Large intestine (tissue), 3 donors: ENCODE results near the gene IL27RA. TPM values are rescaled to one million over a fixed set of nuclear protein-coding genes. Genes with fewer than 3 reads are reported as not detected.
A peak's percentile ranks its signal among the peaks of the same experiment; 100 is the strongest.

Experiments
- DNase-seq, 2 donors: peaks; one replicate each; pipeline versions ENCODE4 v3.0.0 to v3.0.0-alpha.2; 2013
- H3K27ac ChIP-seq: one replicate; pipeline ENCODE4 v1.5.1; 2013; ENCODE audit warnings: low read length
- H3K27me3 ChIP-seq: 2 replicates; pipeline ENCODE4 v1.6.1; 2013; ENCODE audit warnings: low read length; ENCODE audit not compliant: control insufficient read depth, insufficient read depth
- H3K36me3 ChIP-seq: 2 replicates; pipeline ENCODE4 v1.6.1; 2013; ENCODE audit warnings: low read length; ENCODE audit not compliant: control insufficient read depth, insufficient read depth
- H3K4me1 ChIP-seq: one replicate; pipeline ENCODE4 v1.6.1; 2013; ENCODE audit warnings: low read length; ENCODE audit not compliant: control insufficient read depth, insufficient read depth
- H3K4me3 ChIP-seq: one replicate; pipeline ENCODE4 v1.5.1; 2013; ENCODE audit warnings: low read length
- H3K9me3 ChIP-seq: one replicate; pipeline ENCODE4 v1.6.1; 2013; ENCODE audit warnings: mild to moderate bottlenecking, low read depth, low read length, moderate library complexity; ENCODE audit not compliant: control insufficient read depth
- WGBS: methylation state at CpG from one replicate; pipeline ENCODE4 v1.1.5; 2013; ENCODE audit warnings: low lambda C conversion rate; ENCODE audit not compliant: insufficient coverage; 5-methylcytosine and 5-hydroxymethylcytosine counted together
- polyA plus RNA-seq: library from polyadenylated mRNA; unstranded; fragments of 120-200 nt; gene quantifications from one replicate; pipeline ENCODE4 v1.2.1, GENCODE V29; 2013

The IL27RA gene
- polyA plus RNA-seq, 1 donor, result 6.4 TPM

GRCh38 chr19:13998426-13998825, 33.1 kb upstream of the IL27RA start:
- H3K4me1 ChIP-seq, result peaks cover 2% of the 10 kb centered on the region
- no CpG with 5 or more reads among the region's 1 CpG for WGBS
- H3K4me3 ChIP-seq, result no peak overlapping the region
- peaks cover 21% of the 10 kb centered on the region for H3K36me3 ChIP-seq
- H3K27me3 ChIP-seq, result no peaks in the 10 kb centered on the region
- H3K9me3 ChIP-seq, result peaks cover 8% of the 10 kb centered on the region
- no peak overlapping the region for H3K27ac ChIP-seq
- DNase-seq, result no peak

DNA sequence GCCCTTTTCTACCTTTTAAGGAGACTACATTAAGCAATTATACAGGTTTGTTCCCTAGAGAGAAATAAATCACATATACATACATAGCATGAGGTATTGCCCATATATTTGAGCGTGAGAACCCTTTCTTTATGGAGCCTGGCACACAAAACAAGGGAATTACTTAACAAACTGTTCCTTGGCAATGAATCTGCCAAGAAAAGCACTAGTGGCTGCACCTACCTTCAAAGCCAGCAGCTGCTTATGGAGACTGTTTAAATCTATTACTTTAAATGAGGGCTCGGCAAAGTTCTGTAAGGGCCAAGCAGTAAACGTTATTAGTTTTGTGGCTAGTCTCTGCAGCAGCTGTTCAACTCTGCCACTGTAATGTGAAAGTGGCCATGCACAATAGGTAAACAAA, 32.5 kb upstream of the IL27RA start:
- H3K4me3 ChIP-seq, result no peak overlapping the region
- H3K4me1 ChIP-seq, result peaks cover 5% of the 10 kb centered on the region
- H3K27me3 ChIP-seq, result no peaks in the 10 kb centered on the region
- H3K27ac ChIP-seq, result no peak overlapping the region
- DNase-seq, result no peak
- WGBS, result no CpG with 5 or more reads among the region's 3 CpGs
- peaks cover 20% of the 10 kb centered on the region for H3K36me3 ChIP-seq
- H3K9me3 ChIP-seq, result peaks cover 8% of the 10 kb centered on the region

DNA sequence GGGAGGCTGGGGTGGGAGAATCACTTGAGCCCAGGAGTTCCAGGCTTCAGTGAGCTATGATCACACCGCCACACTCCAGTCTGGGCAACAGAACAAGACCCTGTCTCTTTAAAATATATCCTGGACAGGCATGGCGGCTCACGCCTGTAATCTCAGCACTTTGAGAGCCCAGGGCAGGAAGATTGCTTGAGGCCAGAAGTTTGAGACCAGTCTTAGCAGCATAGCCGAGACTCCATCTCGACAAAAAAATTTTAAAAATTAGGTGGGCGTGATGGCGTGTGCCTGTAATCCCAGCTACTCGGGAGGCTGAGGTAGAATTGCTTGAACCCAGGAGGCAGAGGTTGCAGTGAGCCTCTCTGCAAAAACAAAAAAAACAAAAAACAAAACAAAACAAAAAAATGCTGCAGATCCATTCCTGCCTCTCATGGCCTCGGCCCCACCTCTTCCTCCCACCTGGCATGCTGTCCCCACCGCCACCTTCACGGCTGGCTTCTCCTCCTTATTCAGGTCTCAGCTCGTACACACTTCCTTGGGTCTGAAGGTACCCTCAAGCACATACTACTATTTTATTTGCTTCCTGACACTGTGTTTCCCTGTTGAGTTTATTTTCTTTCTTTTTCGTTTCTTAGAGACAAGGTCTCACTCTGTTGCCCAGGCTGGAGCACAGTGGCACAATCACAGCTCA, 30.7 kb upstream of the IL27RA start:
- H3K27ac ChIP-seq, result no peak overlapping the region
- peaks cover 14% of the 10 kb centered on the region for H3K4me1 ChIP-seq
- no peak for DNase-seq
- H3K27me3 ChIP-seq, result no peaks in the 10 kb centered on the region
- peaks cover 8% of the 10 kb centered on the region for H3K9me3 ChIP-seq
- H3K36me3 ChIP-seq, result peaks cover 14% of the 10 kb centered on the region
- H3K4me3 ChIP-seq, result no peak overlapping the region
- WGBS, result 95% methylated on average over 4 of the region's 13 CpGs

GRCh38 chr19:14002571-14003250, 28.9 kb upstream of the IL27RA start:
- WGBS, result no CpG with 5 or more reads among the region's 13 CpGs
- peaks cover 8% of the 10 kb centered on the region for H3K9me3 ChIP-seq
- H3K4me1 ChIP-seq, result peaks cover 17% of the 10 kb centered on the region
- no peaks in the 10 kb centered on the region for H3K27me3 ChIP-seq
- no peak for DNase-seq
- H3K36me3 ChIP-seq, result peaks cover 5% of the 10 kb centered on the region
- no peak overlapping the region for H3K4me3 ChIP-seq
- H3K27ac ChIP-seq, result peak overlapping the region; percentile 17

GRCh38 chr19:14003251-14004055, 28.1 kb upstream of the IL27RA start:
- 82% methylated on average over 7 of the region's 10 CpGs for WGBS
- DNase-seq, result no peak
- peaks cover 8% of the 10 kb centered on the region for H3K9me3 ChIP-seq
- H3K4me3 ChIP-seq, result no peak overlapping the region
- H3K27me3 ChIP-seq, result no peaks in the 10 kb centered on the region
- H3K4me1 ChIP-seq, result peaks cover 17% of the 10 kb centered on the region
- H3K27ac ChIP-seq, result peak overlapping the region; percentile 17
- peaks cover 2% of the 10 kb centered on the region for H3K36me3 ChIP-seq

- Histone ChIP-seq H3K4me3 (peak overlapping the region; percentile 82), H3K4me1 (peaks cover 17% of the 10 kb centered on the region), H3K27ac (peak overlapping the region; percentile 94), H3K9me3 (no peaks in the 10 kb centered on the region), H3K36me3 (no peaks in the 10 kb centered on the region), H3K27me3 (no peaks in the 10 kb centered on the region)
- peak; percentile 55 to 82 for DNase-seq
- WGBS, result no CpG with 5 or more reads among the region's 14 CpGs
Observed at GRCh38 chr19:14004619-14005348, 26.8 kb upstream of the IL27RA start.

DNA sequence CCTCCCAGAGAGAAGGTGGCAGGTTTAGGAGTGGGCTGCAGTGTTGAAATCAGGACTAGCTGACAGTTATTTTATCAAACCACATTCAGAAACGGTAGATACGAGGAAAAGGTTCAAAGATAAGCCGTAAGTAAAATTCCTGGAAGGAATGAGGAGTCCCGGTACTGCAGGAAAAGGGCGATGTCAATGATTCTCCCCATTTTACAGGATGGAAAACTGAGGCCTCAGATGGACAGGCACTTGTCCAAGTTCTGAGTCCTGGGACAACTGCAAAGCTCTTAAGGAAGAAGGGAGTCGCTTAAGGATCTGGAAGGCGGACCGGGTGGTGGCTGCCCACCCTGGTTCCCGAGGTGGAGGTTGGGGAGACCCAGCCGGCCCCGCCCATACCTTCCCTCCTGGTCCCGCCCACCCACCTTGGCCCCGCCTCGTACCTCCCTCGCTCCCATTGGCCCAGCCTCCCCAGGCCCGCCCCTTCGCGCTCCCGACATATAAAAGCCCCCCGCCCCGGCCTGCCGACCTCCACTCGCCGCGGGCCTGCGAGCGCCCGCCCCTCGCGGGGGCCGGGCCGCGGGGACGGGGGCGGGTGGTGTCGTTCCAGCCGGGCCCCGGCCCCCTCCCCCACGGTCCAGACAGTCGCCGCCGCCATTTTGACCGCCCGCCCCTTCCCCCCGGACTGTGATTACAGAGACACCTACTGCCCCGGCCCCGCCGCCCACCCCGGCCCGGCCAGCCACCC, 26.0 kb upstream of the IL27RA start:
- no peaks in the 10 kb centered on the region for H3K36me3 ChIP-seq
- H3K4me3 ChIP-seq, result peak overlapping the region; percentile 82
- peaks cover 17% of the 10 kb centered on the region for H3K4me1 ChIP-seq
- peak; percentile 88 to 91 for DNase-seq
- 26% methylated on average over 4 of the region's 50 CpGs for WGBS
- H3K27me3 ChIP-seq, result no peaks in the 10 kb centered on the region
- no peaks in the 10 kb centered on the region for H3K9me3 ChIP-seq
- H3K27ac ChIP-seq, result peak overlapping the region; percentile 94

DNA sequence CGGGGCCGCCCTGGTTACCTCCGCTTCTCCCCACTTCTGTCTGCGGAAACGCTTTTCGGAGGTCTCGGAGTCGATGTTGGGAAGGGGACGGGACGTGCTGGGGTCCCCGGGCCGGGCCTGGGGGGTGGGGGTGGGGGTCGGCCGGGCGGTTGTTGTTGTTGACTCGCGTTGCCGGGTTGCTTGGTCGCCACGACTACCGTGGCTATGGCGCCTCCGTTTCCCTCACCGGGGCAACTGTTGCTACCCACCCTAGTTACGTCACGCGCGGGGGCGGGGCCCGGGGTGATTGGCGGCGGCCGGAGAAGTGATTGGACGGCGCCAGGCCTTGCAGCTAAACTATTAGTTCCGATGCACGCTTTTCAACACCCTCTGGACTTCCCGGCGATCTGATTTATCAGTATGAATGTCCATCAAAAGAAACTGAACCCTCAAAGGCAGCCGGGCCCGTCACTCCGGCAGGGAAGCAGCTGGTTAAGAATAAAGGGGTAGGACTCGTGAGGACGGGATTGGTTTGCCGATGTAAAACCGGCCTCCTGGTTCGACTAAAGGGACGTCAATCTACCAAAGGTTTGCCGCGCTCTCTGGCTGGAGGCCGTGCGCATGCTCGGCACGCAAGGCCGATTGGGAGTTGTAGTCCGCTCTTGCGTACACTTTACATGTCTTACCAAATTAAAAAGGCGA, 25.3 kb upstream of the IL27RA start, which contains the start of gene RFX1:
Gene RFX1, minus strand, starts transcription at position 236 of the 681 bp plus-strand sequence. CDS start 12,477 bp downstream, outside the sequence.
- Histone ChIP-seq H3K36me3 (no peaks in the 10 kb centered on the region), H3K27me3 (no peaks in the 10 kb centered on the region), H3K27ac (peak within 1 kb of the TSS; percentile 94), H3K4me3 (peak within 1 kb of the TSS; percentile 82), H3K4me1 (peaks cover 17% of the 10 kb centered on the region), H3K9me3 (no peaks in the 10 kb centered on the region)
- WGBS, result no CpG with 5 or more reads among the region's 58 CpGs
- DNase-seq, result peak; percentile 100
